Pancreas (tissue), 10 donors: ENCODE measurements around the gene CILP2. TPM values are rescaled to one million over a fixed set of nuclear protein-coding genes. Genes with fewer than 3 reads are reported as not detected.

Experiments used
- ATAC-seq, 4 donors: fragments of 200-7000 bp; cut with Tn5 transposase; one replicate each; pipeline versions ENCODE4 v1.8.0 to v1.9.1; 2020; ENCODE audit warnings: mild to moderate bottlenecking in 4 of 4, moderate library complexity in 4 of 4
- DNase-seq, 6 donors: peaks; one replicate each; pipeline ENCODE4 v3.0.0-alpha.2; 2020
- FAIRE-seq: peaks from 2 replicates; lab custom pipeline; 2012; peaks lifted over from hg19 to GRCh38; lab: Jason Lieb, UNC
- H3K27ac ChIP-seq, 4 donors: fragments of 200-600 bp; sonication (generic); 1 replicate in 3 of 4; 2 replicates in 1 of 4; pipeline versions ENCODE4 v1.5.0 to v1.8.0; 2020
- H3K27me3 ChIP-seq, 4 donors: fragments of 200-600 bp; one replicate each; pipeline ENCODE4 v1.8.0; 2021
- H3K36me3 ChIP-seq, 3 donors: fragments of 200-600 bp; sonication (generic) in 1 of 3; one replicate each; pipeline versions ENCODE4 v1.5.0 to v1.8.0; 2020 to 2021
- H3K4me1 ChIP-seq, 3 donors: fragments of 200-600 bp; one replicate each; pipeline ENCODE4 v1.8.0; 2021
- H3K4me3 ChIP-seq, 4 donors: fragments of 200-600 bp; sonication (generic) in 2 of 4; one replicate each; pipeline versions ENCODE4 v1.5.0 to v1.8.0; 2020 to 2021
- H3K9me3 ChIP-seq, 4 donors: fragments of 200-600 bp; one replicate each; pipeline ENCODE4 v1.8.0; 2021
- WGBS, 2 donors: extraction: QIAGEN DNeasy Blood & Tissue Kit; methylation state at CpG; one replicate each; pipeline ENCODE4 v1.1.7; 2013; 5-methylcytosine and 5-hydroxymethylcytosine counted together
- intact Hi-C, 3 donors: fragments of 100-400 bp; cut with DNase I; formaldehyde crosslinking; loops; one replicate each; pipeline versions ENCODE4 v1.11.1 to v1.14.2; 2022
- polyA plus RNA-seq, 2 donors: library from polyadenylated mRNA; stranded (reverse); fragments of 200-250 nt; gene quantifications; one replicate each; pipeline ENCODE4 v1.2.3, GENCODE V29; 2013
- total RNA-seq, 6 donors: library from RNA; stranded (reverse); fragmentation: NEBNext Ultra II Directional in 4 of 6; extraction: Animal tissue kit (Norgen Biotek cat#: 25700) in 4 of 6; gene quantifications; one replicate each; pipeline versions ENCODE4 v1.2.1 to v1.2.4, GENCODE V29; 2021 to 2023
- TF ChIP-seq, protein P1 (sequence below), 4 donors: fragments of 200-600 bp; sonication (generic) in 3 of 4; IDR thresholded peaks; one replicate each; pipeline versions ENCODE4 v1.5.0 to v1.8.0; 2021; ENCODE audit warnings: antibody characterized with exemption in 4 of 4
- donor health status: healthy with polysubstance abuse.
- donor health status: DM: no; HTN: no; CAD: no; lungs with moderate emphysema.
- donor health status: DM: no; HTN: no; CAD: no.
- donor health status: control.
- donor health status: control.
- donor health status: Bipolar disorder and iron deficiency.
- donor health status: DM: yes; HTN: yes; CAD: no.
- donor health status: DM: no; HTN: no; CAD: no.
- donor health status: DM: no; HTN: no; CAD: no.
- donor health status: DM: yes; HTN: yes; CAD: no.

The CILP2 gene
- total and polyA plus RNA-seq, 8 donors, result 0.12 to 1.4 TPM; not detected in 6

DNA sequence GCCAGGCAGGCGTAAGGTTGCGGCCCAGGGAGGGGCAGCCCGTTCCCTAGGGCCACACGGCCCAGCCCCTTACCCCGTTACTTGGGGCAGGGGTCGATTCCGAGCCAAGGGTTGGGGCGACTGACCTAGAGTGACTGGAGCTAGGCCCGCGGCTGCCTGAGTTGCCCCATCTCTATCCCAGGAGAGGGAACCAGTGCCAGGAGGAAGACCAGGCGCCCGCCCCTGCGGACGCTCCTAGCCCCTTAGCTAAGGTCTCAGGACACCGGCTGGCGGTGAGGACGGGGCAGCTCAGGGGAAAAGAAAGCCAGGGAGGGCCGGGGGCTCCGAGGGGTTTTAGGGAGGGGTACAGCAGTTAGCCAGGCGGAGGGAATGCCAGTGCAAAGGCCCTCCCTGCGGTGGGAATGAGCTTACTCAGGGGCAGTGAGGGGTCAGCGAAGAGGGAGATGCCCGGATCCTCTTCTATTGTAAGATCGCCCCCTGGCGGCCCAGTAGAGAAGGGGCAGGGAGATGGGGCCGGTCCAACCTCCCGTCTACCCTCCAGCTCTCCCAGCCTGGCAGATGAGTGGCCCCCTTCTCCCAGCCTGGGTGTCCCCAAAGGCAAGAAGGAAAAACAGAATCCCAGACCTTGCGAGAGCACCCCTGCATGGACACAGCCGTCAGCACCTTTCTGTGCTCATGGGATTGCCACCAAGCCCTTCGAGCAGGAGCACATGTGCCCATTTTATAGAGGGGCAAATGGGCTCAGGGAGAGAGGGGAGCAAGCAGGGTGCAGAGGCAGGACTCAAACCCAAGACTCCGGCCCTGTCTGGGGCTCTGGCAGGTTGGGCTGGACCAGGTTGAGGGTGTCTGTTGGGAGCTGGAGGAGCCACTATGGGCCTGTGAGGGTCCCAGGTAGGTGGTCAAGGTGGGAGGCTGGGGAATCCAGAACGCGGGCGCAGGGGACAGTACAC, 16.3 kb downstream of the CILP2 start:
- no peak for FAIRE-seq

DNA sequence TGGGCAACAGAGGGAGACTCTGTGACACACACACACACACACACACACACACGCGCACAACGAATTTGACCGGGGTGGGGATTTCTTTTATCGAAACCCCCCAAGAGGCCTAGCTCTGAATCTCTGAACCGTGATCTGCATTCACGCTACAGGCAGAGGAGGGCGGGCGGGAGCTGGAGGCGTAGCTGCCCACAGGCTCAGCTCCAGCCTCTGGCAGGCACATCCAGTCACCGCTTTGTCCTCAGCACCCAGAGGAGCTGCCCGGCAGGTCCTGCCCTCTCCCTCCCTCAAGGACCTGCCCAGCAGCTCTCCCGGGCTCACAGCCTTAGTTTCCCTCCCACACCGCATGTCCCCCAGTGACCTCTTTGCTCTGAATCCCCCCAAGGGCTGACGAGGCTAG, 20.0 kb downstream of the CILP2 start:
- ATAC-seq (no peak), FAIRE-seq (no peak), DNase-seq (no peak)
- Histone ChIP-seq H3K4me3 (no peak overlapping the region), H3K4me1 (no peaks in the 10 kb centered on the region), H3K27me3 (no peaks in the 10 kb centered on the region), H3K27ac (no peak overlapping the region), H3K36me3 (no peaks in the 10 kb centered on the region), H3K9me3 (no peaks in the 10 kb centered on the region)
- TF ChIP-seq, protein P1, sequence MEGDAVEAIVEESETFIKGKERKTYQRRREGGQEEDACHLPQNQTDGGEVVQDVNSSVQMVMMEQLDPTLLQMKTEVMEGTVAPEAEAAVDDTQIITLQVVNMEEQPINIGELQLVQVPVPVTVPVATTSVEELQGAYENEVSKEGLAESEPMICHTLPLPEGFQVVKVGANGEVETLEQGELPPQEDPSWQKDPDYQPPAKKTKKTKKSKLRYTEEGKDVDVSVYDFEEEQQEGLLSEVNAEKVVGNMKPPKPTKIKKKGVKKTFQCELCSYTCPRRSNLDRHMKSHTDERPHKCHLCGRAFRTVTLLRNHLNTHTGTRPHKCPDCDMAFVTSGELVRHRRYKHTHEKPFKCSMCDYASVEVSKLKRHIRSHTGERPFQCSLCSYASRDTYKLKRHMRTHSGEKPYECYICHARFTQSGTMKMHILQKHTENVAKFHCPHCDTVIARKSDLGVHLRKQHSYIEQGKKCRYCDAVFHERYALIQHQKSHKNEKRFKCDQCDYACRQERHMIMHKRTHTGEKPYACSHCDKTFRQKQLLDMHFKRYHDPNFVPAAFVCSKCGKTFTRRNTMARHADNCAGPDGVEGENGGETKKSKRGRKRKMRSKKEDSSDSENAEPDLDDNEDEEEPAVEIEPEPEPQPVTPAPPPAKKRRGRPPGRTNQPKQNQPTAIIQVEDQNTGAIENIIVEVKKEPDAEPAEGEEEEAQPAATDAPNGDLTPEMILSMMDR (IDR thresholded peaks at IDR 0.05), result no peak
- 69 to 76% methylated on average over 15 of the region's 15 CpGs for WGBS, 2 donors
- intact Hi-C loops, result no loop called here

More for the DNA sequence above, 16.3 kb downstream of the CILP2 start:
- WGBS, 2 donors, result 53 to 65% methylated on average over 30 to 34 of the region's 34 CpGs
- no peak overlapping the region for H3K27ac ChIP-seq
- TF ChIP-seq, protein P1 (IDR thresholded peaks at IDR 0.05), result peak; percentile 37 to 58 (median 55)
- no peaks in the 10 kb centered on the region for H3K4me1 ChIP-seq
- DNase-seq, result peak in 1 of 6 donors; percentile 73
- no peaks in the 10 kb centered on the region for H3K27me3 ChIP-seq
- intact Hi-C loops, result no loop called here
- no peak overlapping the region for H3K4me3 ChIP-seq
- peak in 3 of 4 donors; percentile 58 to 74 (median 62) for ATAC-seq
- H3K9me3 ChIP-seq, result no peaks in the 10 kb centered on the region
- H3K36me3 ChIP-seq, result no peaks in the 10 kb centered on the region

DNA sequence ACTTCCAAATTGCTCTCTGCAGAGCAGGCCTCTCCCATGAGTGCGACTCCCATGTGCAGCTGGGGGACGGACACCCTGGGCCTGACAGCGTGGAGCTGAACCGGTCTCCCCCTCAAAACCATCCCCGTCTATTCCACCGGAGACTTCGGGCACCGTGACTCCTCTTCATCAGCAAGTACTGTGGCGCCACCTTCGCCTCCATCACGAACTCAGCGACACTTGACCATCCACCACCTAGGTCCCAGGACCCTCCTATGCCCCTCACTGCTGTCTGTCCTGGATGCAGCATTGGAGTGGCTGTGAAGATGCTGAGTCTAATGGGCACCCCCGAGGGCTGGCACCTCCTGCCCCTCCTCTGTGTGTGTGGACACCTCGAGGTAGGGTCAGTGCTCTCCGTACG, 20.6 kb downstream of the CILP2 start:
- TF ChIP-seq, protein P1 (IDR thresholded peaks at IDR 0.05), result no peak
- FAIRE-seq (no peak), ATAC-seq (no peak), DNase-seq (no peak)
- H3K9me3 ChIP-seq, result no peaks in the 10 kb centered on the region
- no peaks in the 10 kb centered on the region for H3K36me3 ChIP-seq
- 71 to 78% methylated on average over 16 of the region's 16 CpGs for WGBS, 2 donors
- no peak overlapping the region for H3K4me3 ChIP-seq
- H3K4me1 ChIP-seq, result no peaks in the 10 kb centered on the region
- H3K27me3 ChIP-seq, result no peaks in the 10 kb centered on the region
- H3K27ac ChIP-seq, result no peak overlapping the region
- intact Hi-C loops, result no loop called here

DNA sequence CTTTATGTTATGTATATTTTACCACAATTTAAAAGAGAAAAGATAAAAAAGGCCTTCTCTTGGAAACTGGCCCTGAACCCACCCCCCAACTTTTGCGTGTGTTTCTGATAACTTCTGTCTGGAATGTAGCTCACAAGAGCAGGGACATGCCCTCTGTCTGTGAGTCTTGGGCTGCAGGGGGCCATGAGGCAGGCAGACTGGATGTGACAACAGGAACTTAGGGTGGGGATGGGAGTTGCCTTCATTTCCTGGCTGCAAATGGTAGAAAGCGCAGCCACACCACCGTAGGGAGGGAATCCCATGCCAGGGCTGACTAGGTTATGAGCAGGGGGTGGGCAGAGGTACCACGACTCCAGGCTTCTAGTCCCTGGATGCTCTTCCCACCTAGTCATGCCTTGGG, 21.9 kb downstream of the CILP2 start:
- no peak overlapping the region for H3K4me3 ChIP-seq
- TF ChIP-seq, protein P1 (IDR thresholded peaks at IDR 0.05), result no peak
- WGBS, 2 donors, result 65 to 73% methylated on average over 4 of the region's 4 CpGs
- DNase-seq, result no peak
- no peaks in the 10 kb centered on the region for H3K4me1 ChIP-seq
- intact Hi-C loops, result no loop called here
- H3K27me3 ChIP-seq, result no peaks in the 10 kb centered on the region
- ATAC-seq, result no peak
- no peak overlapping the region for H3K27ac ChIP-seq
- FAIRE-seq, result no peak
- no peaks in the 10 kb centered on the region for H3K36me3 ChIP-seq
- H3K9me3 ChIP-seq, result no peaks in the 10 kb centered on the region
